Uterus (tissue), 2 donors: ENCODE measurements around the gene TNNC2.

Source experiments
- CTCF ChIP-seq, 4 experiments: fragments of 200-600 bp in 2 of 4; fragments of 450-650 bp in 2 of 4; sonication (generic) in 2 of 4; IDR thresholded peaks; one replicate each; pipeline ENCODE4 v1.5.1; 2016 to 2019; ENCODE audit warnings: antibody characterized with exemption in 4 of 4, mild to moderate bottlenecking in 2 of 4, moderate library complexity in 1 of 4
- POLR2A ChIP-seq, 2 donors: fragments of 450-650 bp; IDR thresholded peaks; one replicate each; pipeline ENCODE4 v1.6.1; 2016; ENCODE audit warnings: antibody characterized with exemption in 2 of 2, mild to moderate bottlenecking in 1 of 2, moderate library complexity in 1 of 2

GRCh38 chr20:45859916-45860315 lies 32.8 kb upstream of the TNNC2 start:
- TF ChIP-seq POLR2A (IDR thresholded peaks at IDR 0.05) (no peak), CTCF (IDR thresholded peaks at IDR 0.05) (no peak)
